GM21825 (cell line): Measurements from ENCODE around the gene CDC42SE2.
A peak's percentile ranks its signal among the peaks of the same experiment; 100 is the strongest.
"Not testable (repeated sequence)": the region's sequence is repeated elsewhere in the genome, so short reads cannot be mapped to it uniquely, and the experiment has no call there.

Source experiments
- ATAC-seq: cut with Tn5 transposase; IDR thresholded peaks from one replicate; pipeline ENCODE4 v1.9.1; 2021; ENCODE audit warnings: mild to moderate bottlenecking, moderate library complexity; ENCODE audit not compliant: unreplicated experiment

The CDC42SE2 gene

GRCh38 chr5:131277875-131278740 is 14.3 kb downstream of the CDC42SE2 start:
- ATAC-seq: no peak

GRCh38 chr5:131278741-131279124 is 14.9 kb downstream of the CDC42SE2 start:
- ATAC-seq: not testable (repeated sequence)

- ATAC-seq: peak; percentile 28
These were observed 15.4 kb downstream of the CDC42SE2 start for GRCh38 chr5:131279204-131279603.

- ATAC-seq: no peak
These were observed 16.6 kb downstream of the CDC42SE2 start for GRCh38 chr5:131280417-131280816.

- peak; percentile 44 for ATAC-seq
These were observed 17.4 kb downstream of the CDC42SE2 start for GRCh38 chr5:131281133-131281867.

- no peak for ATAC-seq
These were observed 18.0 kb downstream of the CDC42SE2 start for GRCh38 chr5:131281868-131282234.

GRCh38 chr5:131282235-131282634 is 18.4 kb downstream of the CDC42SE2 start:
- no peak for ATAC-seq

- ATAC-seq: no peak
These were observed 22.0 kb downstream of the CDC42SE2 start for GRCh38 chr5:131285703-131286399.

- ATAC-seq: no peak
These were observed 22.5 kb downstream of the CDC42SE2 start for GRCh38 chr5:131286400-131286715.

GRCh38 chr5:131288328-131288727 is 24.5 kb downstream of the CDC42SE2 start:
- no peak for ATAC-seq

- no peak for ATAC-seq
These were observed 25.9 kb downstream of the CDC42SE2 start for GRCh38 chr5:131289738-131290137.

GRCh38 chr5:131296213-131296672 is 32.4 kb downstream of the CDC42SE2 start:
- ATAC-seq: no peak

GRCh38 chr5:131297886-131298285 is 34.0 kb downstream of the CDC42SE2 start:
- ATAC-seq: no peak

GRCh38 chr5:131299465-131299864 is 35.6 kb downstream of the CDC42SE2 start:
- no peak for ATAC-seq

- no peak for ATAC-seq
These were observed 38.7 kb downstream of the CDC42SE2 start for GRCh38 chr5:131302506-131302905.

GRCh38 chr5:131303537-131303936 is 39.7 kb downstream of the CDC42SE2 start:
- no peak for ATAC-seq

- ATAC-seq: no peak
These were observed 40.6 kb downstream of the CDC42SE2 start for GRCh38 chr5:131304414-131304813.

GRCh38 chr5:131305138-131305689 is 41.4 kb downstream of the CDC42SE2 start:
- ATAC-seq: no peak

GRCh38 chr5:131305906-131306305 is 42.1 kb downstream of the CDC42SE2 start:
- ATAC-seq: no peak

GRCh38 chr5:131312235-131312772 is 48.5 kb downstream of the CDC42SE2 start:
- not testable (repeated sequence) for ATAC-seq

- ATAC-seq: no peak
These were observed 52.2 kb downstream of the CDC42SE2 start for GRCh38 chr5:131316026-131316425.
